IMR-90 (cell line): ENCODE results near the gene RNF224. TPM values are rescaled to one million over a fixed set of nuclear protein-coding genes. Genes with fewer than 3 reads are reported as not detected.

ENCODE experiments used
- ATAC-seq: fragments of 200-7000 bp; cut with Tn5 transposase; 2 replicates; pipeline ENCODE4 v1.9.1; 2020; ENCODE audit warnings: low read depth, mild to moderate bottlenecking, moderate library complexity
- BruUV-seq: library from RNA; stranded (reverse); fragments of 400-500 nt; replicated peaks from 2 replicates; lab custom pipeline; 2021; lab: Mats Ljungman, UMichigan
- CTCF ChIA-PET: fragments of 300-600 bp; formaldehyde crosslinking; extraction: SDS; loops from one replicate; lab custom pipeline; 2021; ENCODE audit warnings: antibody characterized with exemption; lab: Yijun Ruan, JAX
- POLR2A ChIA-PET: fragments of 300-600 bp; sonication (Branson Sonifier 250); formaldehyde crosslinking; loops from one replicate; lab custom pipeline; 2022; ENCODE audit warnings: antibody characterized with exemption; ENCODE audit not compliant: unreplicated experiment; lab: Charles Lee
- DNase-seq: peaks from one replicate; pipeline ENCODE4 v3.0.0; 2013
- H2AFZ ChIP-seq: replicated peaks from 2 replicates; pipeline ENCODE3; 2013; ENCODE audit warnings: low read length, mild to moderate bottlenecking; ENCODE audit not compliant: poor library complexity
- H2AK5ac ChIP-seq: 2 replicates; pipeline ENCODE4 v1.6.1; 2013; ENCODE audit warnings: low read depth, low read length, inconsistent platforms
- H2AK9ac ChIP-seq: replicated peaks from 2 replicates; pipeline ENCODE3; 2013; ENCODE audit warnings: mild to moderate bottlenecking, low read depth, low read length, moderate library complexity; ENCODE audit not compliant: poor library complexity
- H2BK120ac ChIP-seq: 2 replicates; pipeline ENCODE4 v1.6.1; 2013; ENCODE audit warnings: low read depth, low read length, inconsistent platforms
- H2BK15ac ChIP-seq: 3 replicates; pipeline ENCODE4 v1.6.1; 2013; ENCODE audit warnings: low read depth, low read length, inconsistent platforms
- H2BK20ac ChIP-seq: 2 replicates; pipeline ENCODE4 v1.6.1; 2013; ENCODE audit warnings: low read depth, mild to moderate bottlenecking, inconsistent platforms, low read length, moderate library complexity
- H2BK5ac ChIP-seq: 2 replicates; pipeline ENCODE4 v1.6.1; 2013; ENCODE audit warnings: mild to moderate bottlenecking, low read depth, low read length, inconsistent platforms; ENCODE audit not compliant: poor library complexity, severe bottlenecking
- H3K14ac ChIP-seq: replicated peaks from 2 replicates; pipeline ENCODE4 v1.6.1; 2013; ENCODE audit warnings: low read depth, low read length, inconsistent platforms
- H3K18ac ChIP-seq: 2 replicates; pipeline ENCODE4 v1.6.1; 2013; ENCODE audit warnings: low read depth, low read length, control low read depth
- H3K23ac ChIP-seq: 2 replicates; pipeline ENCODE4 v1.6.1; 2013; ENCODE audit warnings: low read depth, low read length, inconsistent platforms
- H3K27ac ChIP-seq: 2 replicates; pipeline ENCODE4 v1.5.1; 2013; ENCODE audit warnings: mild to moderate bottlenecking, control low read depth, low read length; ENCODE audit not compliant: insufficient read depth
- H3K27me3 ChIP-seq: 2 replicates; pipeline ENCODE4 v1.6.1; 2013; ENCODE audit warnings: low read length; ENCODE audit not compliant: control insufficient read depth, insufficient read depth
- H3K36me3 ChIP-seq: 2 replicates; pipeline ENCODE4 v1.6.1; 2013; ENCODE audit warnings: low read length, mixed read lengths; ENCODE audit not compliant: control insufficient read depth, insufficient read depth
- H3K4ac ChIP-seq: 2 replicates; pipeline ENCODE4 v1.6.1; 2013; ENCODE audit warnings: low read depth, low read length, inconsistent platforms
- H3K4me1 ChIP-seq: 2 replicates; pipeline ENCODE4 v1.6.1; 2013; ENCODE audit warnings: low read length, mixed read lengths; ENCODE audit not compliant: control insufficient read depth, insufficient read depth
- H3K4me2 ChIP-seq: 2 replicates; pipeline ENCODE4 v1.6.1; 2013; ENCODE audit warnings: low read depth, mild to moderate bottlenecking, control low read depth, low read length, moderate library complexity
- H3K4me3 ChIP-seq: 2 replicates; pipeline ENCODE4 v1.5.1; 2013; ENCODE audit warnings: low read depth, mild to moderate bottlenecking, control low read depth, low read length, moderate library complexity; ENCODE audit not compliant: insufficient read depth
- H3K56ac ChIP-seq: 2 replicates; pipeline ENCODE4 v1.6.1; 2013; ENCODE audit warnings: low read length, inconsistent platforms; ENCODE audit not compliant: insufficient read depth; ENCODE audit errors: extremely low read depth
- H3K79me1 ChIP-seq, 2 experiments: 2 replicates each; pipeline ENCODE4 v1.6.1; 2013; ENCODE audit warnings: low read length in 2 of 2, inconsistent platforms in 1 of 2, low read depth in 1 of 2
- H3K9ac ChIP-seq: 2 replicates; pipeline ENCODE4 v1.6.1; 2013; ENCODE audit warnings: low read depth, low read length, control low read depth
- H3K9me1 ChIP-seq: 2 replicates; pipeline ENCODE4 v1.6.1; 2013; ENCODE audit warnings: low read length, inconsistent platforms; ENCODE audit not compliant: insufficient read depth
- H3K9me3 ChIP-seq: 2 replicates; pipeline ENCODE4 v1.6.1; 2013; ENCODE audit warnings: low read length; ENCODE audit not compliant: control insufficient read depth, insufficient read depth
- H4K20me1 ChIP-seq: 2 replicates; pipeline ENCODE4 v1.6.1; 2013; ENCODE audit warnings: low read length, inconsistent platforms; ENCODE audit not compliant: insufficient read depth
- H4K5ac ChIP-seq: 2 replicates; pipeline ENCODE4 v1.6.1; 2013; ENCODE audit warnings: mild to moderate bottlenecking, low read depth, low read length, control low read depth
- H4K8ac ChIP-seq, 2 experiments: 2 replicates each; pipeline ENCODE4 v1.6.1; 2013; ENCODE audit warnings: low read depth in 2 of 2, low read length in 2 of 2, control low read depth in 1 of 2, inconsistent platforms in 1 of 2
- H4K91ac ChIP-seq: 2 replicates; pipeline ENCODE4 v1.6.1; 2013; ENCODE audit warnings: low read depth, low read length, inconsistent platforms; ENCODE audit not compliant: insufficient read depth
- CEBPB ChIP-seq: IDR thresholded peaks from 2 replicates; pipeline ENCODE4 v1.6.1; 2012; ENCODE audit warnings: low read depth, low read length, improper control_type of control experiment
- CHD1 ChIP-seq: IDR thresholded peaks from 2 replicates; pipeline ENCODE4 v1.6.1; 2012; ENCODE audit warnings: low read depth, low read length, improper control_type of control experiment
- CTCF ChIP-seq: conservative IDR thresholded peaks from 2 replicates; pipeline ENCODE4 v1.5.1; 2012; ENCODE audit warnings: mild to moderate bottlenecking, low read depth, low read length, improper control_type of control experiment
- ELK1 ChIP-seq: fragments of 150-350 bp; IDR thresholded peaks from 2 replicates; pipeline ENCODE4 v1.6.1; 2016; ENCODE audit warnings: low read depth, mild to moderate bottlenecking, low read length, moderate library complexity, borderline replicate concordance
- FOS ChIP-seq: fragments of 150-350 bp; IDR thresholded peaks from 2 replicates; pipeline ENCODE4 v1.6.1; 2016; ENCODE audit warnings: low read depth, low read length
- MAFK ChIP-seq: IDR thresholded peaks from 2 replicates; pipeline ENCODE4 v1.6.1; 2012; ENCODE audit warnings: low read depth, low read length, improper control_type of control experiment
- MAZ ChIP-seq: IDR thresholded peaks from 2 replicates; pipeline ENCODE4 v1.6.1; 2012; ENCODE audit warnings: low read depth, mild to moderate bottlenecking, low read length, improper control_type of control experiment, moderate library complexity, borderline replicate concordance
- MXI1 ChIP-seq: IDR thresholded peaks from 2 replicates; pipeline ENCODE4 v1.6.1; 2012; ENCODE audit warnings: low read depth, mild to moderate bottlenecking, low read length, moderate library complexity, borderline replicate concordance
- NFE2L2 ChIP-seq: fragments of 150-350 bp; IDR thresholded peaks from 2 replicates; pipeline ENCODE4 v1.6.1; 2016; ENCODE audit warnings: low read depth, mild to moderate bottlenecking, low read length
- POLR2A ChIP-seq: IDR thresholded peaks from 2 replicates; pipeline ENCODE4 v1.6.1; 2012; ENCODE audit warnings: mild to moderate bottlenecking, low read depth, low read length
- RAD21 ChIP-seq: IDR thresholded peaks from 2 replicates; pipeline ENCODE4 v1.6.1; 2012; ENCODE audit warnings: low read length, improper control_type of control experiment
- RCOR1 ChIP-seq: IDR thresholded peaks from 2 replicates; pipeline ENCODE4 v1.6.1; 2012; ENCODE audit warnings: mild to moderate bottlenecking, low read length, improper control_type of control experiment; ENCODE audit not compliant: insufficient replicate concordance
- RFX5 ChIP-seq: IDR thresholded peaks from 2 replicates; pipeline ENCODE4 v1.8.0; 2012; ENCODE audit warnings: low read depth, mild to moderate bottlenecking, low read length, moderate library complexity
- SMC3 ChIP-seq: fragments of 150-350 bp; IDR thresholded peaks from 2 replicates; pipeline ENCODE4 v1.6.1; 2016; ENCODE audit warnings: low read depth, mild to moderate bottlenecking, antibody characterized with exemption, low read length, moderate library complexity
- USF2 ChIP-seq: fragments of 150-350 bp; IDR thresholded peaks from 2 replicates; pipeline ENCODE4 v1.6.1; 2017; ENCODE audit warnings: mild to moderate bottlenecking, antibody characterized with exemption, low read length, low read depth
- WGBS, 2 experiments: methylation state at CpG; one replicate each; pipeline versions ENCODE4 v1.1.5 to v1.1.7; 2013; ENCODE audit warnings: missing lambda C conversion rate in 2 of 2; ENCODE audit not compliant: insufficient read length in 1 of 2; ENCODE audit errors: extremely low coverage in 2 of 2; 5-methylcytosine and 5-hydroxymethylcytosine counted together
- dilution Hi-C: fragments of 300-500 bp; cut with HindIII; formaldehyde crosslinking; loops from one replicate; pipeline ENCODE4 v1.14.3; 2018; ENCODE audit warnings: low sequenced_read_pairs; ENCODE audit not compliant: unreplicated experiment
- in situ Hi-C: fragments of 300-500 bp; cut with MboI; formaldehyde crosslinking; loops from 3 replicates; pipeline ENCODE4 v1.14.3; 2019; ENCODE audit warnings: low sequenced_read_pairs, inconsistent platforms, mixed read lengths
- intact Hi-C: fragments of 100-400 bp; cut with micrococcal nuclease; formaldehyde crosslinking; loops from 2 replicates; pipeline ENCODE4 v1.10.0; 2022
- polyA plus RNA-seq, 3 experiments: library from polyadenylated mRNA; depleted of rRNA; stranded (reverse); fragments of >200 nt; gene quantifications; 2 replicates each; pipeline ENCODE4 v1.2.3, GENCODE V29; 2012; ENCODE audit warnings: low replicate concordance in 1 of 3
- total RNA-seq: library from RNA; depleted of rRNA; stranded (reverse); fragments of >200 nt; gene quantifications from 2 replicates; pipeline ENCODE4 v1.2.3, GENCODE V29; 2012

The RNF224 gene
- total and polyA plus RNA-seq, 2 of the 4 experiments (the other 2 are of a cell fraction): not detected

GRCh38 chr9:137231372-137232039, 4.2 kb downstream of the RNF224 start:
- H4K5ac ChIP-seq: no peak overlapping the region
- BruUV-seq: no TSS peak
- H3K9me1 ChIP-seq: no peaks in the 10 kb centered on the region
- ChIA-PET POLR2A (interaction anchor here (0.6 kb wide), 1 partner anchor 30 kb away, joined by 16 read pairs; no protein-coding TSS in a partner anchor), CTCF (no interaction called here)
- H3K27ac ChIP-seq: no peak overlapping the region
- no peak overlapping the region for H4K91ac ChIP-seq
- H3K56ac ChIP-seq: no peak overlapping the region
- 0 out of 4 replicates have a peak, but pooled peaks cover 0 to under 1% of the 10 kb centered on the region in 2 experiments for H3K79me1 ChIP-seq
- no peak overlapping the region for H3K18ac ChIP-seq
- H3K4ac ChIP-seq: no peak overlapping the region
- H2BK15ac ChIP-seq: no peak overlapping the region
- peaks cover under 1% of the 10 kb centered on the region; the same call in 1 of the 2 replicates for H4K20me1 ChIP-seq
- peaks cover 1% of the 10 kb centered on the region; the same call in 1 of the 2 replicates for H3K27me3 ChIP-seq
- no peak overlapping the region for H3K9ac ChIP-seq
- H3K14ac ChIP-seq: no peak overlapping the region
- H3K4me1 ChIP-seq: peaks cover 2% of the 10 kb centered on the region; the same call in 1 of the 2 replicates
- no peak overlapping the region for H2AK9ac ChIP-seq
- 83% methylated on average over 5 of the region's 23 CpGs; no CpG with 5 or more reads in 1 of the 2 experiments for WGBS, 2 experiments
- H2BK20ac ChIP-seq: no peak overlapping the region
- H2AFZ ChIP-seq: no peak overlapping the region
- H3K4me3 ChIP-seq: no peak overlapping the region
- H3K23ac ChIP-seq: no peak overlapping the region
- H3K4me2 ChIP-seq: no peak overlapping the region
- no peaks in the 10 kb centered on the region for H3K36me3 ChIP-seq
- no peak overlapping the region for H2AK5ac ChIP-seq
- ATAC-seq (no peak), DNase-seq (no peak)
- no peak overlapping the region for H4K8ac ChIP-seq
- dilution Hi-C loops: no loop called here
- no peaks in the 10 kb centered on the region for H3K9me3 ChIP-seq
- no peak overlapping the region for H2BK120ac ChIP-seq
- in situ Hi-C loops: no loop called here
- intact Hi-C loops: no loop called here
- no peak overlapping the region for H2BK5ac ChIP-seq
- TF ChIP-seq CEBPB (no peak), RCOR1 (no peak), SMC3 (no peak), CHD1 (no peak), ELK1 (no peak), USF2 (no peak), MAZ (no peak), NFE2L2 (no peak), RAD21 (no peak), POLR2A (no peak), CTCF (no peak), MXI1 (no peak), FOS (no peak), MAFK (no peak), RFX5 (no peak)
